Measurements from ENCODE around the gene MAN1C1.

DNA sequence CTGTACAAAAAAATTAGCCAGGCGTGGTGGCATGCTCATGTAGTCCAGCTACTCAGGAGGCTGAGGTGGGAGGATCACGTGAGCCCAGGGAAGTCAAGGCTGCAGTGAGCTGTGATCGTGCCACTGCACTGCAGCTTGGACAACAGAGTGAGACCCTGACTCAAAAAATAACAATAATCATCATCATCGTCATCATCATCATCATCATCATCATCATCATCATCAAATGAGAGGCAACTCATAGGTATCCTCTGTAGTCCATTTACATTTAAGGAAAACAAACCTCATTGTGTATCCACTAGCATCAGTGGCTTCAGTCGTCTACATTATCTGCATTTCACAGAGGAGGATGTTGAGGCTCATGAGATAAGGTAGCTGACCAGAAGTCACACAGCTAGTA is 114.6 kb downstream of the MAN1C1 start:
- TF ChIP-seq, protein P1, sequence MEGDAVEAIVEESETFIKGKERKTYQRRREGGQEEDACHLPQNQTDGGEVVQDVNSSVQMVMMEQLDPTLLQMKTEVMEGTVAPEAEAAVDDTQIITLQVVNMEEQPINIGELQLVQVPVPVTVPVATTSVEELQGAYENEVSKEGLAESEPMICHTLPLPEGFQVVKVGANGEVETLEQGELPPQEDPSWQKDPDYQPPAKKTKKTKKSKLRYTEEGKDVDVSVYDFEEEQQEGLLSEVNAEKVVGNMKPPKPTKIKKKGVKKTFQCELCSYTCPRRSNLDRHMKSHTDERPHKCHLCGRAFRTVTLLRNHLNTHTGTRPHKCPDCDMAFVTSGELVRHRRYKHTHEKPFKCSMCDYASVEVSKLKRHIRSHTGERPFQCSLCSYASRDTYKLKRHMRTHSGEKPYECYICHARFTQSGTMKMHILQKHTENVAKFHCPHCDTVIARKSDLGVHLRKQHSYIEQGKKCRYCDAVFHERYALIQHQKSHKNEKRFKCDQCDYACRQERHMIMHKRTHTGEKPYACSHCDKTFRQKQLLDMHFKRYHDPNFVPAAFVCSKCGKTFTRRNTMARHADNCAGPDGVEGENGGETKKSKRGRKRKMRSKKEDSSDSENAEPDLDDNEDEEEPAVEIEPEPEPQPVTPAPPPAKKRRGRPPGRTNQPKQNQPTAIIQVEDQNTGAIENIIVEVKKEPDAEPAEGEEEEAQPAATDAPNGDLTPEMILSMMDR (IDR thresholded peaks at IDR 0.05): no peak
- TF ChIP-seq POLR2A (IDR thresholded peaks at IDR 0.05): no peak

Measured in uterus (tissue), 2 donors.